ENCODE results near the gene PKIG. TPM values are rescaled to one million over a fixed set of nuclear protein-coding genes. Genes with fewer than 3 reads are reported as not detected.

The PKIG gene
- total RNA-seq, 4 donors from 2014 or later, result 305 to 398 (median 357) TPM

- DNase-seq (ENCODE audit: extremely low spot score), result no peak
- TF ChIP-seq EP300 (IDR thresholded peaks at IDR 0.05) (no peak), POLR2AphosphoS5 (IDR thresholded peaks at IDR 0.05) (peak; percentile 28 to 59), POLR2A (IDR thresholded peaks at IDR 0.05; ENCODE audit: low read depth) (no peak), CTCF (IDR thresholded peaks at IDR 0.05) (peak in 1 of 3 experiments; percentile 32)
- peaks cover 99 to 100% (median 100%) of the 10 kb centered on the region in 4 donors for H3K4me1 ChIP-seq
- H3K36me3 ChIP-seq, result peaks cover 0 to 14% (median 0%) of the 10 kb centered on the region in 4 donors
- 81% methylated on average over 4 of the region's 4 CpGs for WGBS
- H3K27ac ChIP-seq (replicated peaks in 1 of 4), result peak overlapping the region; percentile 88 to 93 (median 90)
- H3K9me3 ChIP-seq, result no peaks in the 10 kb centered on the region
- intact Hi-C loops (cut with DNase I), result no loop called here
- no peaks in the 10 kb centered on the region for H3K27me3 ChIP-seq
- H3K4me3 ChIP-seq, result no peak overlapping the region
These were observed 16.3 kb downstream of the PKIG start for GRCh38 chr20:44598423-44599305.

- Histone ChIP-seq H3K36me3 (peaks cover 0 to 10% (median 2%) of the 10 kb centered on the region in 4 donors), H3K4me1 (peaks cover 96 to 99% (median 98%) of the 10 kb centered on the region in 4 donors), H3K27ac (replicated peaks in 1 of 4) (peak overlapping the region; percentile 88 to 93 (median 90)), H3K4me3 (no peak overlapping the region), H3K27me3 (no peaks in the 10 kb centered on the region), H3K9me3 (no peaks in the 10 kb centered on the region)
- 91% methylated on average over 1 of the region's 1 CpG for WGBS
- no peak for DNase-seq (ENCODE audit: extremely low spot score)
- TF ChIP-seq EP300 (IDR thresholded peaks at IDR 0.05) (no peak), POLR2A (IDR thresholded peaks at IDR 0.05; ENCODE audit: low read depth) (no peak)
- intact Hi-C loops (cut with DNase I), result loop anchor here (10.0 kb wide), 1 partner anchor 385 kb away; the partner anchor contains the start of gene OSER1
These were observed 17.3 kb downstream of the PKIG start for GRCh38 chr20:44599715-44600114.

- no peak overlapping the region for H3K4me3 ChIP-seq
- intact Hi-C loops (cut with DNase I), result loop anchor here (10.0 kb wide), 1 partner anchor 386 kb away; the partner anchor contains the start of gene OSER1
- peaks cover 0 to 10% (median 2%) of the 10 kb centered on the region in 4 donors for H3K36me3 ChIP-seq
- H3K27me3 ChIP-seq, result no peaks in the 10 kb centered on the region
- peaks cover 90 to 97% (median 95%) of the 10 kb centered on the region in 4 donors for H3K4me1 ChIP-seq
- no peak for TF ChIP-seq POLR2AphosphoS5 (IDR thresholded peaks at IDR 0.05)
- no peak for TF ChIP-seq EP300 (IDR thresholded peaks at IDR 0.05)
- TF ChIP-seq POLR2A (IDR thresholded peaks at IDR 0.05; ENCODE audit: low read depth), result no peak
- TF ChIP-seq CTCF (IDR thresholded peaks at IDR 0.05), result no peak
- no peaks in the 10 kb centered on the region for H3K9me3 ChIP-seq
- WGBS, result 70% methylated on average over 4 of the region's 4 CpGs
- DNase-seq (ENCODE audit: extremely low spot score), result no peak
- H3K27ac ChIP-seq (replicated peaks in 1 of 4), result peak overlapping the region; percentile 88 to 93 (median 90)
These were observed 17.9 kb downstream of the PKIG start for GRCh38 chr20:44600301-44600700.

- TF ChIP-seq POLR2AphosphoS5 (IDR thresholded peaks at IDR 0.05) (peak in 1 of 2 donors; percentile 5), POLR2A (IDR thresholded peaks at IDR 0.05; ENCODE audit: low read depth) (no peak)
- WGBS, result 48% methylated on average over 11 of the region's 11 CpGs
- intact Hi-C loops (cut with DNase I), result loop anchor here (10.0 kb wide), 1 partner anchor 386 kb away; the partner anchor contains the start of gene OSER1
- peaks cover 0 to 10% (median 2%) of the 10 kb centered on the region in 4 donors for H3K36me3 ChIP-seq
- H3K4me1 ChIP-seq, result peaks cover 86 to 92% (median 91%) of the 10 kb centered on the region in 4 donors
- no peaks in the 10 kb centered on the region for H3K27me3 ChIP-seq
- H3K9me3 ChIP-seq, result no peaks in the 10 kb centered on the region
- H3K27ac ChIP-seq (replicated peaks in 1 of 4), result peak overlapping the region; percentile 88 to 93 (median 90)
- DNase-seq (ENCODE audit: extremely low spot score), result no peak
- peak overlapping the region in 1 of 4 donors; percentile 21 for H3K4me3 ChIP-seq
These were observed 18.4 kb downstream of the PKIG start for GRCh38 chr20:44600758-44601201.

- no peaks in the 10 kb centered on the region for H3K27me3 ChIP-seq
- peak overlapping the region in 2 of 4 donors; percentile 0 to 21 for H3K4me3 ChIP-seq
- peak in 1 of 2 donors; percentile 1 for TF ChIP-seq POLR2AphosphoS5 (IDR thresholded peaks at IDR 0.05)
- no peak for TF ChIP-seq EP300 (IDR thresholded peaks at IDR 0.05)
- peaks cover 0 to 6% (median 2%) of the 10 kb centered on the region in 4 donors for H3K36me3 ChIP-seq
- WGBS, result 23% methylated on average over 7 of the region's 7 CpGs
- H3K9me3 ChIP-seq, result no peaks in the 10 kb centered on the region
- intact Hi-C loops (cut with DNase I), result loop anchor here (10.0 kb wide), 1 partner anchor 386 kb away; the partner anchor contains the start of gene OSER1
- no peak for DNase-seq (ENCODE audit: extremely low spot score)
- H3K27ac ChIP-seq (replicated peaks in 1 of 4), result peak overlapping the region; percentile 88 to 93 (median 90)
- H3K4me1 ChIP-seq, result peaks cover 81 to 87% (median 86%) of the 10 kb centered on the region in 4 donors
These were observed 18.9 kb downstream of the PKIG start for GRCh38 chr20:44601236-44601671.

Data from esophagus muscularis mucosa (tissue), 4 donors.